T-helper 17 cell (primary cell): ENCODE results near the gene PBX2. TPM values are rescaled to one million over a fixed set of nuclear protein-coding genes. Genes with fewer than 3 reads are reported as not detected.
"Not testable (repeated sequence)": the region's sequence is repeated elsewhere in the genome, so short reads cannot be mapped to it uniquely, and the experiment has no call there.

ENCODE experiments used
- ATAC-seq: fragments of 150-1000 bp; cut with Tn5 transposase; 2 replicates; pipeline ENCODE4 v1.10.0; 2021; ENCODE audit warnings: mild to moderate bottlenecking, moderate library complexity
- DNase-seq, 3 donors: peaks; one replicate each; pipeline versions ENCODE4 v3.0.0 to v3.0.0-alpha.2; 2020 to 2021
- H3K9me3 ChIP-seq: one replicate; pipeline ENCODE4 v1.7.0; 2013; ENCODE audit warnings: low read length, mild to moderate bottlenecking; ENCODE audit not compliant: control insufficient read depth, poor library complexity, severe bottlenecking
- H3K27ac Mint-ChIP-seq: one replicate; pipeline ENCODE4 v1.8.0; 2022; ENCODE audit warnings: mild to moderate bottlenecking, moderate library complexity, mixed read lengths
- H3K27me3 Mint-ChIP-seq: one replicate; pipeline ENCODE4 v1.8.0; 2022; ENCODE audit warnings: mixed read lengths
- H3K36me3 Mint-ChIP-seq: one replicate; pipeline ENCODE4 v1.8.0; 2022; ENCODE audit warnings: low read depth, mixed read lengths
- H3K4me1 Mint-ChIP-seq: one replicate; pipeline ENCODE4 v1.8.0; 2022; ENCODE audit warnings: mild to moderate bottlenecking, mixed read lengths
- H3K4me3 Mint-ChIP-seq: one replicate; pipeline ENCODE4 v1.8.0; 2022; ENCODE audit warnings: mild to moderate bottlenecking, moderate library complexity, mixed read lengths
- total RNA-seq, 4 donors: library from RNA in 2 of 4; stranded (reverse) in 2 of 4; gene quantifications; one replicate each; pipeline ENCODE4 v1.2.3 and lab custom pipeline; 2022 to 2026

PBX2 gene
- total RNA-seq, 2 donors from 2014 or later = 103 to 110 TPM

DNA sequence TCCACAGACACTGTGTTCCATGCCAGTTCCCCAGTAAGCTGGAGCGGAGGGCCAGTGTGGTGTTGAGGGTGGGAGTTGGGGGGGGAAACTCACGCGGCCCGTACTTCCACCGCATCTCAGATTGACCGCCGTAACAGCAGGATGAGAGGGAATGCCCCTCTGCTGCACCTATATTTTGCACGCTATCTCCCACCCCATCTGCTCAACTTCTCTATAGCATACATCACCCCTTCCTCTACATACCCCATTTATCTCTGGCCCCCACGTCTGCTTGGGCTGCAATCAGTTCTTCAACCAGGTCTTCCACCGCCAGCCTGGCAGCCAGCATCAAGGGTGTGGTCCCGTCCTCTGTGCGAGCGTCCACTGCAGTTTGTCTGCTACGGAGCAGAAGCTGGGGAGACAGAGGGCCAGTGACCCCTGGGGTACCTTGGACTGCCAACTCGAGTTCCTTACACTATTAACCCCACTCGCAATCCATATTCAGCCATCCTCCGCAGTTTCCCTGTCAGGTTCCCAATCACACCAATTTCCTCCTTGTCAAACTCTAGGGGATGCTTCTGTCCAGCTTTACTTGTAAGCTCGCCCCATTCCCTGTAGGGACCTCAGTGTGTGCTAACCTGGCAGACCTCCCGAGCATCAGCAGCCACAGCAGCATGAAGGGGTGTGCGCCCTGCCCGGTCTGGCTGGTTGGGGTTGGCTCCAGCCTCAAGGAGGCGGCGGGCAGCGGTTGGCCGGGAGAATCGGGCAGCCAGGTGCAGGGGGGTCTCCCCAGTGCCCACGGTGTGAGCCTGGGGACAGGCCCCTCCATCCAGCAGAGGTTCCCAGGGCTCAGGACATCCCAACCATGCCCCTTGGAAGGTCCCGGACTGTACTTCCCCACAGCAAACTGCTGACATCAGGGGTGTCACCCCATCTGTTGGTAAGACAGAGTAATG, 6.9 kb upstream of the PBX2 start:
- Mint-ChIP-seq H3K27ac (peak overlapping the region; percentile 94), H3K36me3 (no peaks in the 10 kb centered on the region), H3K4me1 (peaks cover 34% of the 10 kb centered on the region), H3K27me3 (no peaks in the 10 kb centered on the region), H3K4me3 (peak overlapping the region; percentile 92)
- H3K9me3 ChIP-seq = no peaks in the 10 kb centered on the region
- no peak for DNase-seq
- ATAC-seq = no peak

GRCh38 chr6:32195902-32196681, 6.1 kb upstream of the PBX2 start:
- Mint-ChIP-seq H3K4me3 (peak overlapping the region; percentile 92), H3K27me3 (no peaks in the 10 kb centered on the region), H3K27ac (peak overlapping the region; percentile 94), H3K36me3 (peaks cover 7% of the 10 kb centered on the region), H3K4me1 (peaks cover 40% of the 10 kb centered on the region)
- peak; percentile 84 for ATAC-seq
- DNase-seq = peak in 2 of 3 donors; percentile 40
- no peaks in the 10 kb centered on the region for H3K9me3 ChIP-seq

GRCh38 chr6:32195652-32195901, 5.6 kb upstream of the PBX2 start:
- Mint-ChIP-seq H3K4me1 (peaks cover 42% of the 10 kb centered on the region), H3K27me3 (no peaks in the 10 kb centered on the region)

GRCh38 chr6:32194825-32195651, 5.0 kb upstream of the PBX2 start:
- Mint-ChIP-seq H3K4me3 (peak overlapping the region; percentile 92), H3K36me3 (peaks cover 7% of the 10 kb centered on the region), H3K4me1 (peaks cover 42% of the 10 kb centered on the region), H3K27me3 (no peaks in the 10 kb centered on the region), H3K27ac (peak overlapping the region; percentile 94)
- ATAC-seq (no peak), DNase-seq (no peak)
- H3K9me3 ChIP-seq = no peaks in the 10 kb centered on the region

More at GRCh38 chr6:32195652-32195901, 5.6 kb upstream of the PBX2 start:
- peaks cover 7% of the 10 kb centered on the region for H3K36me3 Mint-ChIP-seq
- ATAC-seq (peak; percentile 83), DNase-seq (peak; percentile 96 to 100 (median 99))
- no peaks in the 10 kb centered on the region for H3K9me3 ChIP-seq
- H3K27ac Mint-ChIP-seq = peak overlapping the region; percentile 94
- H3K4me3 Mint-ChIP-seq = peak overlapping the region; percentile 92

GRCh38 chr6:32194388-32194787, 4.4 kb upstream of the PBX2 start:
- Mint-ChIP-seq H3K27me3 (no peaks in the 10 kb centered on the region), H3K4me1 (peaks cover 43% of the 10 kb centered on the region), H3K4me3 (peak overlapping the region; percentile 92), H3K36me3 (peaks cover 7% of the 10 kb centered on the region), H3K27ac (peak overlapping the region; percentile 94)
- DNase-seq = no peak
- no peaks in the 10 kb centered on the region for H3K9me3 ChIP-seq
- ATAC-seq = no peak

- ATAC-seq, H3K27me3 Mint-ChIP-seq, H3K9me3 ChIP-seq, DNase-seq: not testable (repeated sequence)
- peaks cover 52% of the 10 kb centered on the region for H3K4me1 Mint-ChIP-seq
- H3K4me3 Mint-ChIP-seq = peak overlapping the region; percentile 99
- peaks cover 12% of the 10 kb centered on the region for H3K36me3 Mint-ChIP-seq
- peak overlapping the region; percentile 98 for H3K27ac Mint-ChIP-seq
These were observed 3.1 kb upstream of the PBX2 start for GRCh38 chr6:32193096-32193495.

GRCh38 chr6:32192608-32193039, 2.6 kb upstream of the PBX2 start, which contains the start of gene GPSM3:
Gene GPSM3 (minus strand): TSS chr6:32192643. CDS start chr6:32192513, 130 bp downstream.
- Mint-ChIP-seq H3K36me3 (peaks cover 12% of the 10 kb centered on the region), H3K4me1 (peaks cover 55% of the 10 kb centered on the region), H3K27me3 (no peaks in the 10 kb centered on the region), H3K27ac (peak within 1 kb of the TSS; percentile 98), H3K4me3 (peak within 1 kb of the TSS; percentile 99)
- no peak for ATAC-seq
- no peaks in the 10 kb centered on the region for H3K9me3 ChIP-seq
- peak in 1 of 3 donors; percentile 44 for DNase-seq

GRCh38 chr6:32191696-32192607, 1.9 kb upstream of the PBX2 start:
- Mint-ChIP-seq H3K36me3 (peaks cover 12% of the 10 kb centered on the region), H3K4me3 (peak overlapping the region; percentile 99), H3K27ac (peak overlapping the region; percentile 98), H3K4me1 (peaks cover 60% of the 10 kb centered on the region), H3K27me3 (no peaks in the 10 kb centered on the region)
- ATAC-seq = no peak
- DNase-seq = peak in 1 of 3 donors; percentile 45
- H3K9me3 ChIP-seq = no peaks in the 10 kb centered on the region

- Mint-ChIP-seq H3K27ac (peak overlapping the region; percentile 98), H3K4me1 (peaks cover 62% of the 10 kb centered on the region), H3K27me3 (no peaks in the 10 kb centered on the region), H3K36me3 (peaks cover 16% of the 10 kb centered on the region), H3K4me3 (peak overlapping the region; percentile 99)
- H3K9me3 ChIP-seq = no peaks in the 10 kb centered on the region
- ATAC-seq = no peak
- no peak for DNase-seq
These were observed 1.1 kb upstream of the PBX2 start for GRCh38 chr6:32190911-32191677.

DNA sequence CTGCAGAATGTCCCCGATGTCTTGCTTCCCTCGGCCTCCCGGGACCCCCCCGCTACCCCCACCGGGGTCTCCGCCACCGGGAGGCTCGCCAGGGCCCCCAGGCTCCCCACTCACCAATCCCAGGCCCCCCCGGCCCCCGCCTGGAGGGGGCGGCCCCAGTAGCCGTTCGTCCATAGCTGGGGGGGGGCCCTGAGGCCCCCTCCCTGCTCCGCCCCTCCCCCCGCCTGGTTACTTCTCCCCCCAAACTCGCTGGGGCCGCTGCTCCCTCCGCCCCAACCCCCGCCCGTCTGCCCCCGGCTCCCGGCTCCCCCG, 304 bp downstream of the PBX2 start:
- no peak for ATAC-seq
- Mint-ChIP-seq H3K4me1 (peaks cover 60% of the 10 kb centered on the region), H3K36me3 (peaks cover 20% of the 10 kb centered on the region), H3K4me3 (peak overlapping the region; percentile 99), H3K27me3 (no peaks in the 10 kb centered on the region), H3K27ac (peak overlapping the region; percentile 98)
- DNase-seq = no peak
- no peaks in the 10 kb centered on the region for H3K9me3 ChIP-seq

DNA sequence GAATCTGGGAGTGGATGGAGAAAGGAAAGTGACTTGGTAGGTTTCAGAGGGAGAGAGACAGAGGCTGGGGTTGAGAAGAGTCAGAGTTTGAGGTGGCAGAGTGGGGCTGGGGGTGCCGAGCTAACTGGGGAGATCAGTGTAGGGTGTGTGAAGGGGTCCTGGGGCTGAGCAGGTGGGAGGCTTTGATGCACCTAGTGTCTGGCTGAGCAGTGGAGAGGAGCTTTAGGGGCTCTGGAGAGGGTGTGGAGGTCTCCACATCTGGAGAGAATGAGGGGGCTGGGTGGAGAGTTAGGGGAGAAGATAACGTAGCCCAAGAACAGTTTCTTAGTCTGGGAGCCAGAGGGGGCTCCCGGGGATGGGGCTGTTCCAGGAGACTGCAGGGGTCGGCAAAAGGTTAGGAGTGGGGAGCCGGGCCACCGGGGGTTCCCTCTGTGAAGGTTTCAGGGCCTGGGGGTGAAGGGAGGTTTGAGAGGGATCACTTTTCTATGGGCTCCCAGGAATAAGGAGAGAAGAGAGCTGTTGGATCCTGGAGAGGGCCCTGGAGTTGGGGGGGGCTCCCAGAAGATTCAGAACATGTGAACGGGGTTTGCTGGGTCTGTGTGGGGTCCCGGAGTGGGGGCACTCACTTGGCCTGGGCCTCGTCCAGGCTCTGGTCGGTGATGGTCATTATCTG, 797 bp downstream of the PBX2 start:
- DNase-seq (no peak), ATAC-seq (no peak)
- Mint-ChIP-seq H3K4me3 (peak overlapping the region; percentile 98), H3K27ac (peak overlapping the region; percentile 98), H3K4me1 (peaks cover 57% of the 10 kb centered on the region), H3K27me3 (no peaks in the 10 kb centered on the region), H3K36me3 (peaks cover 20% of the 10 kb centered on the region)
- no peaks in the 10 kb centered on the region for H3K9me3 ChIP-seq
